HEK293 (cell line): ENCODE measurements around the gene HEPACAM2.
A peak's percentile ranks its signal among the peaks of the same experiment; 100 is the strongest.

Source experiments
- CTCF ChIA-PET: fragments of 350-600 bp; formaldehyde crosslinking; extraction: SDS; loops from one replicate; lab custom pipeline; 2021; ENCODE audit warnings: antibody characterized with exemption; lab: Yijun Ruan, JAX
- POLR2A ChIA-PET: fragments of 300-600 bp; formaldehyde crosslinking; extraction: SDS; loops from one replicate; lab custom pipeline; 2020; ENCODE audit warnings: antibody characterized with exemption, inconsistent platforms; lab: Yijun Ruan, JAX
- H3K27ac ChIP-seq: fragments of 200-500 bp; sonication (Bioruptor generic); 2 replicates; pipeline ENCODE4 v1.5.1; 2014; ENCODE audit warnings: low read depth, low read length, control low read depth, inconsistent platforms; ENCODE audit errors: extremely low read depth
- H3K36me3 ChIP-seq, 2 experiments: fragments of 200-500 bp in 1 of 2; sonication (Bioruptor generic) in 1 of 2; 1 replicate in 1 of 2; 2 replicates in 1 of 2; pipeline ENCODE4 v1.5.1; 2014 to 2017; ENCODE audit warnings: inconsistent platforms in 2 of 2, low read length in 2 of 2; ENCODE audit not compliant: control insufficient read depth in 2 of 2, insufficient read depth in 1 of 2
- H3K4me1 ChIP-seq: fragments of 200-500 bp; sonication (Bioruptor generic); 2 replicates; pipeline ENCODE4 v1.5.1; 2014; ENCODE audit warnings: mild to moderate bottlenecking, low read length, inconsistent platforms; ENCODE audit not compliant: control insufficient read depth, insufficient read depth
- H3K4me3 ChIP-seq: 2 replicates; pipeline ENCODE4 v1.5.1; 2011; ENCODE audit warnings: low read depth, mild to moderate bottlenecking, control low read depth, low read length, moderate library complexity
- H3K9me3 ChIP-seq: fragments of 200-500 bp; sonication (Bioruptor generic); 2 replicates; pipeline ENCODE4 v1.5.1; 2014; ENCODE audit warnings: low read depth, low read length, inconsistent platforms; ENCODE audit not compliant: control insufficient read depth, insufficient read depth
- GLIS1 ChIP-seq: fragments of 450-650 bp; formaldehyde crosslinking; IDR thresholded peaks from 2 replicates; pipeline ENCODE4 v1.5.1; 2016; ENCODE audit warnings: missing biosample characterization, missing genetic modification characterization
- REPIN1 ChIP-seq: fragments of 450-650 bp; formaldehyde crosslinking; IDR thresholded peaks from 2 replicates; pipeline ENCODE4 v1.5.1; 2017; ENCODE audit warnings: missing biosample characterization, missing genetic modification characterization, low read depth
- SETDB1 ChIP-seq: IDR thresholded peaks from one replicate; pipeline ENCODE4 v1.6.1; 2017; ENCODE audit warnings: mild to moderate bottlenecking, low read length, moderate library complexity, mixed read lengths; ENCODE audit not compliant: insufficient read length
- ZNF335 ChIP-seq: fragments of 450-650 bp; formaldehyde crosslinking; conservative IDR thresholded peaks from 2 replicates; pipeline ENCODE4 v1.5.1; 2016; ENCODE audit warnings: missing biosample characterization, missing genetic modification characterization
- ZNF366 ChIP-seq: fragments of 450-650 bp; formaldehyde crosslinking; conservative IDR thresholded peaks from 2 replicates; pipeline ENCODE4 v1.5.1; 2016; ENCODE audit warnings: missing biosample characterization, missing genetic modification characterization
- ZNF391 ChIP-seq: fragments of 450-650 bp; formaldehyde crosslinking; IDR thresholded peaks from 2 replicates; pipeline ENCODE4 v1.5.1; 2016; ENCODE audit warnings: low read depth, missing biosample characterization, missing genetic modification characterization, borderline replicate concordance
- ZNF521 ChIP-seq: fragments of 450-650 bp; formaldehyde crosslinking; IDR thresholded peaks from 2 replicates; pipeline ENCODE4 v1.5.1; 2017; ENCODE audit warnings: missing biosample characterization, mild to moderate bottlenecking, missing genetic modification characterization
- ZNF529 ChIP-seq: fragments of 450-650 bp; formaldehyde crosslinking; IDR thresholded peaks from 2 replicates; pipeline ENCODE4 v1.5.1; 2017; ENCODE audit warnings: missing genetic modification characterization, missing biosample characterization; ENCODE audit not compliant: insufficient replicate concordance
- ZNF530 ChIP-seq: fragments of 450-650 bp; formaldehyde crosslinking; IDR thresholded peaks from 2 replicates; pipeline ENCODE4 v1.5.1; 2016; ENCODE audit warnings: low read depth, missing biosample characterization, missing genetic modification characterization
- ZNF707 ChIP-seq: fragments of 450-650 bp; formaldehyde crosslinking; IDR thresholded peaks from 2 replicates; pipeline ENCODE4 v1.5.1; 2016; ENCODE audit warnings: missing biosample characterization, missing genetic modification characterization
- ZNF792 ChIP-seq: fragments of 450-650 bp; formaldehyde crosslinking; IDR thresholded peaks from 2 replicates; pipeline ENCODE4 v1.5.1; 2016; ENCODE audit warnings: missing biosample characterization, missing genetic modification characterization
- ZSCAN30 ChIP-seq: fragments of 450-650 bp; IDR thresholded peaks from 2 replicates; pipeline ENCODE4 v1.5.1; 2018; ENCODE audit warnings: missing biosample characterization, mild to moderate bottlenecking, missing genetic modification characterization, moderate library complexity
- TF ChIP-seq, protein P1 (sequence below): fragments of 450-650 bp; formaldehyde crosslinking; IDR thresholded peaks from 2 replicates; pipeline ENCODE4 v1.5.1; 2016; ENCODE audit warnings: missing biosample characterization, missing genetic modification characterization
- TF ChIP-seq, protein P2 (sequence below): fragments of 450-650 bp; formaldehyde crosslinking; IDR thresholded peaks from 2 replicates; pipeline ENCODE4 v1.5.1; 2016; ENCODE audit warnings: missing biosample characterization, missing genetic modification characterization
- TF ChIP-seq, protein P3 (sequence below): fragments of 450-650 bp; formaldehyde crosslinking; IDR thresholded peaks from 2 replicates; pipeline ENCODE4 v1.5.1; 2016; ENCODE audit warnings: missing biosample characterization, missing genetic modification characterization
- TF ChIP-seq, protein P4 (sequence below): fragments of 450-650 bp; formaldehyde crosslinking; IDR thresholded peaks from 2 replicates; pipeline ENCODE4 v1.5.1; 2016; ENCODE audit warnings: missing biosample characterization, missing genetic modification characterization
- TF ChIP-seq, protein P5 (sequence below): fragments of 450-650 bp; formaldehyde crosslinking; IDR thresholded peaks from 2 replicates; pipeline ENCODE4; 2016; ENCODE audit warnings: missing biosample characterization, missing genetic modification characterization
- TF ChIP-seq, protein P6 (sequence below): fragments of 450-650 bp; formaldehyde crosslinking; IDR thresholded peaks from 2 replicates; pipeline ENCODE4 v1.5.1; 2016; ENCODE audit warnings: missing biosample characterization, missing genetic modification characterization

HEPACAM2 gene

DNA sequence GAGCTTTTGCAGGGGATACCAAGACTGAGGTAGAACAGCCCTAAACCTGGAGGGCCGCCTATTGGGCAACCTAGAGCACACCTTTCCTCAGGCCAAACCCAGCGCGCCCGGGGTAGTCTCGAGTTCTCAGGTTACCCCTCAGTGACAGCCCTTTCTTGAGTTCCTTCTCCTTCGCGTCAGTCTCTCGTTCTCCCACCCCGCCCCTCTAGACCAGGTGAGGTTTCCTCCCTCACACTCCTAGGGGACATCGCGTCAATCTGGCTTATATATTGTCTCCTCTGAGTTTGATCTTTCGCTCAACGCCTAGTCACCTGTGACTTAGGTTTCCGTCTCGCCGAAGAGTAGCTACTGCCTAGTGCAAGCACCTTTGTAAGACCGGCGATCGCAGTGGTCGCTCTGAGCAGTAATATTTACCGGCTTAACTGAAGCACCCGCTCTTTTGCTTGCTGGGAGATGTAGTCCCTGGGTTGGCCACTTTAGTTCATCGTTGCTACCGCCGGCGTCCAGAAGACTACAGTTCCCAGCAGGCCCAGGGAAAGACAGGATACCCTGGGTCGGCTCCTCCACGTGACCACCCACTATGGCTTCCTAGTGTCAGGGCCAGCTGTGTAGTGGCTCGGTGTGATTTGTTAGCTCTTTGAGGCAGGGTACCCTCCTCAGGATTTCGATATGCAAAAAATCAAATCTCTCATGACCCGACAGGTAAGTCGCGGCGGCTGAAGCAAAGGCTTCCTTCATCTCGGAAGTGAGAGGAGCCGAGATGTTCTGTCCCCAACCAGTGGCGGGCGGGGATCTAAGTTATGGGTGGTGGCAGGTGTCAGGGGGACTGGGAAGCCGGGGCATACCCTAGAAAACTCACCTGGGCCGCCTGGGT, 5.8 kb upstream of the HEPACAM2 start, which contains the start of gene VPS50 (continued):
- TF ChIP-seq, protein P1, sequence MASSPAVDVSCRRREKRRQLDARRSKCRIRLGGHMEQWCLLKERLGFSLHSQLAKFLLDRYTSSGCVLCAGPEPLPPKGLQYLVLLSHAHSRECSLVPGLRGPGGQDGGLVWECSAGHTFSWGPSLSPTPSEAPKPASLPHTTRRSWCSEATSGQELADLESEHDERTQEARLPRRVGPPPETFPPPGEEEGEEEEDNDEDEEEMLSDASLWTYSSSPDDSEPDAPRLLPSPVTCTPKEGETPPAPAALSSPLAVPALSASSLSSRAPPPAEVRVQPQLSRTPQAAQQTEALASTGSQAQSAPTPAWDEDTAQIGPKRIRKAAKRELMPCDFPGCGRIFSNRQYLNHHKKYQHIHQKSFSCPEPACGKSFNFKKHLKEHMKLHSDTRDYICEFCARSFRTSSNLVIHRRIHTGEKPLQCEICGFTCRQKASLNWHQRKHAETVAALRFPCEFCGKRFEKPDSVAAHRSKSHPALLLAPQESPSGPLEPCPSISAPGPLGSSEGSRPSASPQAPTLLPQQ (tag by site-specific recombination) = peak; percentile 97
- TF ChIP-seq, protein P2, sequence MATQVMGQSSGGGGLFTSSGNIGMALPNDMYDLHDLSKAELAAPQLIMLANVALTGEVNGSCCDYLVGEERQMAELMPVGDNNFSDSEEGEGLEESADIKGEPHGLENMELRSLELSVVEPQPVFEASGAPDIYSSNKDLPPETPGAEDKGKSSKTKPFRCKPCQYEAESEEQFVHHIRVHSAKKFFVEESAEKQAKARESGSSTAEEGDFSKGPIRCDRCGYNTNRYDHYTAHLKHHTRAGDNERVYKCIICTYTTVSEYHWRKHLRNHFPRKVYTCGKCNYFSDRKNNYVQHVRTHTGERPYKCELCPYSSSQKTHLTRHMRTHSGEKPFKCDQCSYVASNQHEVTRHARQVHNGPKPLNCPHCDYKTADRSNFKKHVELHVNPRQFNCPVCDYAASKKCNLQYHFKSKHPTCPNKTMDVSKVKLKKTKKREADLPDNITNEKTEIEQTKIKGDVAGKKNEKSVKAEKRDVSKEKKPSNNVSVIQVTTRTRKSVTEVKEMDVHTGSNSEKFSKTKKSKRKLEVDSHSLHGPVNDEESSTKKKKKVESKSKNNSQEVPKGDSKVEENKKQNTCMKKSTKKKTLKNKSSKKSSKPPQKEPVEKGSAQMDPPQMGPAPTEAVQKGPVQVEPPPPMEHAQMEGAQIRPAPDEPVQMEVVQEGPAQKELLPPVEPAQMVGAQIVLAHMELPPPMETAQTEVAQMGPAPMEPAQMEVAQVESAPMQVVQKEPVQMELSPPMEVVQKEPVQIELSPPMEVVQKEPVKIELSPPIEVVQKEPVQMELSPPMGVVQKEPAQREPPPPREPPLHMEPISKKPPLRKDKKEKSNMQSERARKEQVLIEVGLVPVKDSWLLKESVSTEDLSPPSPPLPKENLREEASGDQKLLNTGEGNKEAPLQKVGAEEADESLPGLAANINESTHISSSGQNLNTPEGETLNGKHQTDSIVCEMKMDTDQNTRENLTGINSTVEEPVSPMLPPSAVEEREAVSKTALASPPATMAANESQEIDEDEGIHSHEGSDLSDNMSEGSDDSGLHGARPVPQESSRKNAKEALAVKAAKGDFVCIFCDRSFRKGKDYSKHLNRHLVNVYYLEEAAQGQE (tag by site-specific recombination) = no peak
- peak; percentile 65; the same call in 1 of the 2 replicates for TF ChIP-seq ZNF366 (tag by site-specific recombination)
- no peak for TF ChIP-seq ZNF707
- TF ChIP-seq ZNF391 = no peak; the same call in 1 of the 2 replicates
- peak; percentile 51; the same call in 1 of the 2 replicates for TF ChIP-seq ZSCAN30 (tag by site-specific recombination)
- TF ChIP-seq REPIN1 (tag by site-specific recombination) = no peak
- no peak for TF ChIP-seq ZNF529 (tag by site-specific recombination)
- TF ChIP-seq, protein P3, sequence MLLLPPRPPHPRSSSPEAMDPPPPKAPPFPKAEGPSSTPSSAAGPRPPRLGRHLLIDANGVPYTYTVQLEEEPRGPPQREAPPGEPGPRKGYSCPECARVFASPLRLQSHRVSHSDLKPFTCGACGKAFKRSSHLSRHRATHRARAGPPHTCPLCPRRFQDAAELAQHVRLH (tag by site-specific recombination) = peak; percentile 100

DNA sequence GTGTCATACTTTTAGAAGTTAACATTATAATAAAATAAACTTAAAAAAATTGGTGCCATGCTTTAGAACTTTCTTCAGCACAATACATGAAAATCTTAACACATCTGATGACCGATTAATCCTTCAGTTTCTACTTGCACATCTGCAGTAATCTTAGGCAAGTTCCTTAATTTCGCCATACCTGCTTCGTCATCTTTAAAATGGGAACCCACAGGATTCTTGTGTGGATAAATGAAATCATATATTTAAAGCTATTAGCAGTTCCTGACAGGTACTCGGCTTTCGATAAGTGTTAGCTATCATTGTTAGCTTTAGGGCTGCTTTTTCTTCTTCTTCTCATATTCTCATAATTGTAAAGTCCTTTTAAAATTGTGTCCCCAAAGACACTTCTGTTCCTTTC, 5.0 kb upstream of the HEPACAM2 start:
- CTCF ChIA-PET = interaction anchor here (0.6 to 1.1 kb wide), 4 partner anchors 28 to 320 kb away, joined by 3 to 4 read pairs (median 3); partner anchors contain the start of gene SAMD9
- Histone ChIP-seq H3K36me3 (no peaks in the 10 kb centered on the region), H3K4me3 (peak overlapping the region; percentile 65), H3K4me1 (no peaks in the 10 kb centered on the region), H3K9me3 (no peaks in the 10 kb centered on the region), H3K27ac (no peak overlapping the region; the same call in 1 of the 2 replicates)
- POLR2A ChIA-PET = interaction anchor here (1.3 kb wide), 3 partner anchors 9 to 703 kb away, joined by 3 to 6 read pairs (median 5); partner anchors contain the start of genes PEX1 and RBM48
- TF ChIP-seq ZNF521 (tag by site-specific recombination) (no peak), GLIS1 (tag by site-specific recombination) (no peak), ZNF530 (no peak), SETDB1 (no peak), ZNF792 (tag by site-specific recombination) (no peak), ZNF529 (tag by site-specific recombination) (no peak), ZNF335 (tag by site-specific recombination) (no peak)
- TF ChIP-seq, protein P4, sequence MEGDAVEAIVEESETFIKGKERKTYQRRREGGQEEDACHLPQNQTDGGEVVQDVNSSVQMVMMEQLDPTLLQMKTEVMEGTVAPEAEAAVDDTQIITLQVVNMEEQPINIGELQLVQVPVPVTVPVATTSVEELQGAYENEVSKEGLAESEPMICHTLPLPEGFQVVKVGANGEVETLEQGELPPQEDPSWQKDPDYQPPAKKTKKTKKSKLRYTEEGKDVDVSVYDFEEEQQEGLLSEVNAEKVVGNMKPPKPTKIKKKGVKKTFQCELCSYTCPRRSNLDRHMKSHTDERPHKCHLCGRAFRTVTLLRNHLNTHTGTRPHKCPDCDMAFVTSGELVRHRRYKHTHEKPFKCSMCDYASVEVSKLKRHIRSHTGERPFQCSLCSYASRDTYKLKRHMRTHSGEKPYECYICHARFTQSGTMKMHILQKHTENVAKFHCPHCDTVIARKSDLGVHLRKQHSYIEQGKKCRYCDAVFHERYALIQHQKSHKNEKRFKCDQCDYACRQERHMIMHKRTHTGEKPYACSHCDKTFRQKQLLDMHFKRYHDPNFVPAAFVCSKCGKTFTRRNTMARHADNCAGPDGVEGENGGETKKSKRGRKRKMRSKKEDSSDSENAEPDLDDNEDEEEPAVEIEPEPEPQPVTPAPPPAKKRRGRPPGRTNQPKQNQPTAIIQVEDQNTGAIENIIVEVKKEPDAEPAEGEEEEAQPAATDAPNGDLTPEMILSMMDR (tag by site-specific recombination) = no peak
- TF ChIP-seq, protein P5, sequence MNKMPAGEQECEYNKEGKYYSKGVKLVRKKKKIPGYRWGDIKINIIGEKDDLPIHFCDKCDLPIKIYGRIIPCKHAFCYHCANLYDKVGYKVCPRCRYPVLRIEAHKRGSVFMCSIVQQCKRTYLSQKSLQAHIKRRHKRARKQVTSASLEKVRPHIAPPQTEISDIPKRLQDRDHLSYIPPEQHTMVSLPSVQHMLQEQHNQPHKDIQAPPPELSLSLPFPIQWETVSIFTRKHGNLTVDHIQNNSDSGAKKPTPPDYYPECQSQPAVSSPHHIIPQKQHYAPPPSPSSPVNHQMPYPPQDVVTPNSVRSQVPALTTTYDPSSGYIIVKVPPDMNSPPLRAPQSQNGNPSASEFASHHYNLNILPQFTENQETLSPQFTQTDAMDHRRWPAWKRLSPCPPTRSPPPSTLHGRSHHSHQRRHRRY (tag by site-specific recombination) = no peak
- TF ChIP-seq, protein P6, sequence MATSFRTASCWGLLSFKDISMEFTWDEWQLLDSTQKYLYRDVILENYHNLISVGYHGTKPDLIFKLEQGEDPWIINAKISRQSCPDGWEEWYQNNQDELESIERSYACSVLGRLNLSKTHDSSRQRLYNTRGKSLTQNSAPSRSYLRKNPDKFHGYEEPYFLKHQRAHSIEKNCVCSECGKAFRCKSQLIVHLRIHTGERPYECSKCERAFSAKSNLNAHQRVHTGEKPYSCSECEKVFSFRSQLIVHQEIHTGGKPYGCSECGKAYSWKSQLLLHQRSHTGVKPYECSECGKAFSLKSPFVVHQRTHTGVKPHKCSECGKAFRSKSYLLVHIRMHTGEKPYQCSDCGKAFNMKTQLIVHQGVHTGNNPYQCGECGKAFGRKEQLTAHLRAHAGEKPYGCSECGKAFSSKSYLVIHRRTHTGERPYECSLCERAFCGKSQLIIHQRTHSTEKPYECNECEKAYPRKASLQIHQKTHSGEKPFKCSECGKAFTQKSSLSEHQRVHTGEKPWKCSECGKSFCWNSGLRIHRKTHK (tag by site-specific recombination) = no peak
